ENCODE data around the gene RAB23.

Gene RAB23

DNA sequence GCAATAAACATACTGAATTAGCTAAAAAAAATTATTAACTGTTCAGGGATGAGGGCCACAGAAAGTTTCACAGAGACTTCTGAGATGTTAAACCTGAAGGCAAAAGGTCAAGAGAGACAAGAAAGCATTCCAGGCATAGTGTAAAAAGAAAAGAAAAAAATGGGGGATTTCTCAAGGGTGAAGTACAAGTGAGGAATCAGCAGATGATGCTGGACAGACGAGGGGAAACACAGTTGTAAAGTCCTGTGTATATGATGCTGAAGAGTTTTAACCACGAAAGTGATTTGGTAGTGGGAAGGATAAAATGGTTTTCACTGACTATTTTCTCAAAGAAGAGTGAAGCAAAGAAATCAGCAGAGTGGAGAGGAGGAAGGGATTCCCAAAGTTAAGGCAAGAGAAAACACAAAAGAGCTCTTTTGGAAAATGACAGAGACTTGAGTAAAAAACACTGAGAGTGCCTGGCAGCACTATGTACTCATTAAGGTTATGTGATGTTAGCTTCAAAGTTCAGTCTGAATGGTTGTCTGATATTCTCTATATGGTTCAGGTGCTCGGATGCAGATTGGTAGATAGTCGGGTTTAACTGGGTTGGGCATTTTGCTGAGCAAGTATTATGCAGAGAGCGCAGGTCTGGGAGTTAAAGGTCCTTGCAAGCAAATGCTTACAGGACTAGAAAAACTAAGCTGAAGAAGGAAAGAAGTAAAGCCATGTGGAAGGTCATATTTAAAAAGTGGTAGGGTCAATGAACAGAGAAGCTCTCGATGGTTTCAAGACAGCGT lies 16.4 kb downstream of the RAB23 start:
- no peak overlapping the region for H3K4me3 ChIP-seq (ENCODE audit: low read length)
- H3K27ac ChIP-seq (ENCODE audit: low read depth, low read length) = peak overlapping the region; percentile 40
- peaks cover 16% of the 10 kb centered on the region for H3K4me1 ChIP-seq (ENCODE audit: control insufficient read depth, insufficient read depth, low read length)
- peaks cover 3% of the 10 kb centered on the region for H3K36me3 ChIP-seq (ENCODE audit: control insufficient read depth, insufficient read depth, low read length)
- H3K9ac ChIP-seq (ENCODE audit: low read length) = no peak overlapping the region
- no peaks in the 10 kb centered on the region for H3K27me3 ChIP-seq (ENCODE audit: control insufficient read depth, insufficient read depth, low read length)

GRCh38 chr6:57201718-57202117 lies 20.4 kb downstream of the RAB23 start:
- Histone ChIP-seq H3K27ac (ENCODE audit: low read depth, low read length) (no peak overlapping the region), H3K27me3 (ENCODE audit: control insufficient read depth, insufficient read depth, low read length) (no peaks in the 10 kb centered on the region), H3K4me1 (ENCODE audit: control insufficient read depth, insufficient read depth, low read length) (peaks cover 15% of the 10 kb centered on the region), H3K4me3 (ENCODE audit: low read length) (no peak overlapping the region), H3K36me3 (ENCODE audit: control insufficient read depth, insufficient read depth, low read length) (peaks cover 3% of the 10 kb centered on the region), H3K9ac (ENCODE audit: low read length) (no peak overlapping the region)

DNA sequence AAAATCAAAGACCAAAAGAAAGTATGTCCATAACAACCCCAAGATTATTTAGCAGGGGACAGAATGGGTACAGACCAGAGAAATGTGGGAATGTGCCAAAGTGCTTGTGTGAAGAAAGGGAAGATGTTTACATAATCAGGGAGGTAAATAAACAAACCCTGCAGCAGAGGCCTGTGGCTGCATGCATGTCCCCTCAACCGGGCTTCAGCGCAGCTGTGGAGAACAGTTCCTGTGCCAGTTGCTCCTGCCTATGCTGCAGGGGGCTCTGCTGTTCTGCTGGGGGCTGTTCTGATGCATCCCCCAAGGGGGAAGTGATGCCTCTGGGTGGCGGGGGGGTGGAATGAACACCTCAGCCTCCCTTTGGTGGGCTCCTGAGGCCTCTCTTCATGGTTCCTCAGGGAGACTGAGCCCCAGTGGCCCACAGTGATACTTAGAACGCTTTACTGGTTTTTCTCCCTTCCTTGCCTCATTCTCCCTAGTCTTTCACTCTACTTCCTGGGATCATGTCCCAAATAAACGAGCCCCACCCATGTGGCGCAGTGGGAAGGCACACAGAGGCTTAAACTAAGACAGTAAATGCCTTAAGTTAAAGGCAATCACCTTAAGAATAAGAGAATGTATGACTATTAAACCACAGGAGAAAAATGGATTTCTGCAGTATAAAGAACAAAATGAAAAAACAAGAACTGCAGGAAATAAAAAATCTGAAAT lies 23.0 kb downstream of the RAB23 start:
- Histone ChIP-seq H3K4me3 (ENCODE audit: low read length) (no peak overlapping the region), H3K36me3 (ENCODE audit: control insufficient read depth, insufficient read depth, low read length) (no peaks in the 10 kb centered on the region), H3K27me3 (ENCODE audit: control insufficient read depth, insufficient read depth, low read length) (no peaks in the 10 kb centered on the region), H3K4me1 (ENCODE audit: control insufficient read depth, insufficient read depth, low read length) (peaks cover 8% of the 10 kb centered on the region), H3K27ac (ENCODE audit: low read depth, low read length) (peak overlapping the region; percentile 42), H3K9ac (ENCODE audit: low read length) (no peak overlapping the region)

GRCh38 chr6:57195457-57195856 lies 26.6 kb downstream of the RAB23 start:
- Histone ChIP-seq H3K36me3 (ENCODE audit: control insufficient read depth, insufficient read depth, low read length) (peaks cover 6% of the 10 kb centered on the region), H3K27me3 (ENCODE audit: control insufficient read depth, insufficient read depth, low read length) (no peaks in the 10 kb centered on the region), H3K4me1 (ENCODE audit: control insufficient read depth, insufficient read depth, low read length) (peaks cover 19% of the 10 kb centered on the region), H3K27ac (ENCODE audit: low read depth, low read length) (no peak overlapping the region), H3K4me3 (ENCODE audit: low read length) (no peak overlapping the region), H3K9ac (ENCODE audit: low read length) (no peak overlapping the region)

DNA sequence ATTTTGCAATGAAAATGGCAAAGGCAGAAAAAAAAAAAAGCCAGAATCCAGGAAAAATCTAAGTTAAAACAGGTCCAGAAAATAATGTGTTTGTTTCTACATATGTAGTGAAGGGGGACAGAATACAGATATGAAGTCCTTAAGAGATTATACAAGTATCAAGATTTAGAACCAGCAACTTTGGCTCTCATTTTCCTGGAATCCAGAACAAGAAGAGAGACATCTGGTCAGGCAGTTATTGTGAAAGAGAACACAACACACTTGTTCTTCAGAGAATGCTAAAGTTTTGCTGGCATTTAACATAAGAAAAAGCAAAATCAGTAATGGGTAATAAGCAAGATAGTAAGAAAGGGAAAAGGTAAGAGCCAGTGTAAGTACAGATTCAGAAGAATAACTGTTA lies 28.9 kb downstream of the RAB23 start:
- Histone ChIP-seq H3K4me3 (ENCODE audit: low read length) (no peak overlapping the region), H3K36me3 (ENCODE audit: control insufficient read depth, insufficient read depth, low read length) (peaks cover 6% of the 10 kb centered on the region), H3K27ac (ENCODE audit: low read depth, low read length) (peak overlapping the region; percentile 53), H3K9ac (ENCODE audit: low read length) (no peak overlapping the region), H3K4me1 (ENCODE audit: control insufficient read depth, insufficient read depth, low read length) (peaks cover 11% of the 10 kb centered on the region), H3K27me3 (ENCODE audit: control insufficient read depth, insufficient read depth, low read length) (no peaks in the 10 kb centered on the region)

DNA sequence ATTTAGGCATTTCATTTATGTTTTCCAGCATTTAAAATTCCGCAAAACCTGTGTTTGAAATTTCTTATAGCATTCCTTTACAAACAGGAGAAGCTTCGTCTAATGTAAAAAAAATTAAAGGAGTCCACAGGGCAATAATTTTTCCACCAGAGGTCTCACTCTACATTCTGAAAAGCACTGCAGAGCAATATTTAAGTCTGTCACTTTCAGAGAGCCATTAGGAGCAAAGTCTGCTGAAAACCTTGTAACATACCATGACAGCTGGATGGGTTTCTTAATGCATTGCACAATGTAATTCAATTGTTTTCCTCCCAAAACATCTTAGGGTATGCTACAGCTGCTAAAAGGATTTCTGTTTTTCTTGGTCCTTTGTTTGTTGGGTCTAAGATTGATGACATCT lies 32.0 kb downstream of the RAB23 start:
- peaks cover 6% of the 10 kb centered on the region for H3K36me3 ChIP-seq (ENCODE audit: control insufficient read depth, insufficient read depth, low read length)
- H3K9ac ChIP-seq (ENCODE audit: low read length) = no peak overlapping the region
- peaks cover 11% of the 10 kb centered on the region for H3K4me1 ChIP-seq (ENCODE audit: control insufficient read depth, insufficient read depth, low read length)
- no peak overlapping the region for H3K4me3 ChIP-seq (ENCODE audit: low read length)
- H3K27ac ChIP-seq (ENCODE audit: low read depth, low read length) = peak overlapping the region; percentile 17
- H3K27me3 ChIP-seq (ENCODE audit: control insufficient read depth, insufficient read depth, low read length) = no peaks in the 10 kb centered on the region

DNA sequence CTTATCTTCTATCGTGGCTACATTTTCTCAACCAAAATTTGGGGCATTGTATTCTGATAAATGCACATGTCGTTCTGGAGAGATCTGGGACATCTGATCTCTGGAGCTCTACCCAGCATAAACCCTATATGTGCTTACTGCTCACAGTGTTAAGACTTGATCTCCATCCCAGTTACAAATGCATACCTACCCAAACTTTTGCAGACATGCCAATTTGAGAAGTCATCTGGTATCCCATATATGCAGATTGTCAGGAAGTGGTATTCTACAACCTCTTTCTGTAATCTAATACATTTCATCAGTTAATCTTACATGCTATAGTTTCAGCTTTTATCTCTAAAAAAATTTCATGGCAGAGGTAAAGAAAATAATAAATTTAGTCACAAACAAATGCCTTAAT lies 38.8 kb downstream of the RAB23 start:
- Histone ChIP-seq H3K9ac (ENCODE audit: low read length) (no peak overlapping the region), H3K4me1 (ENCODE audit: control insufficient read depth, insufficient read depth, low read length) (peaks cover 18% of the 10 kb centered on the region), H3K4me3 (ENCODE audit: low read length) (no peak overlapping the region), H3K27ac (ENCODE audit: low read depth, low read length) (no peak overlapping the region), H3K36me3 (ENCODE audit: control insufficient read depth, insufficient read depth, low read length) (peaks cover 6% of the 10 kb centered on the region), H3K27me3 (ENCODE audit: control insufficient read depth, insufficient read depth, low read length) (no peaks in the 10 kb centered on the region)

DNA sequence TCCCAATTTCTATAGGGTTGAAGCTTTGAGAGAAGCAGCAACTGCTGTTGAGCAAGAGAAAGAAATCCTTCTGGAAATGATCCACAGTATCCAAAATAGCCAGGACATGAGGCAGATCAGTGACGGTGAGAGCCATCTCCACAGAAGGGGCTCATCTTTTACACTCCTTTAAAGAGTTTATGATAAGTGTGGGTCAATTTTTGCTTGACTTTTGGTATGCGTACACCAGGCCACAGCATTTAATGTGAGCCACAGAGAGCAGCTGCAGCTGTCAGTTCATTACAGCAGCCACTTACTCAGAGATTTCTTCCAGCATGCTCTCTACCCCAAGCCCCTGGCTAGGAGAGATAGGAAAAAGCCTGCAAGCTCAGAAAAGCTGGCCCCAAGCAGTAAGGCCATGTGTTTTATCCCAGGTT lies 40.1 kb downstream of the RAB23 start:
- peaks cover 28% of the 10 kb centered on the region for H3K4me1 ChIP-seq (ENCODE audit: control insufficient read depth, insufficient read depth, low read length)
- H3K27ac ChIP-seq (ENCODE audit: low read depth, low read length) = peak overlapping the region; percentile 53
- H3K4me3 ChIP-seq (ENCODE audit: low read length) = no peak overlapping the region
- no peaks in the 10 kb centered on the region for H3K27me3 ChIP-seq (ENCODE audit: control insufficient read depth, insufficient read depth, low read length)
- H3K36me3 ChIP-seq (ENCODE audit: control insufficient read depth, insufficient read depth, low read length) = peaks cover 6% of the 10 kb centered on the region
- H3K9ac ChIP-seq (ENCODE audit: low read length) = no peak overlapping the region

DNA sequence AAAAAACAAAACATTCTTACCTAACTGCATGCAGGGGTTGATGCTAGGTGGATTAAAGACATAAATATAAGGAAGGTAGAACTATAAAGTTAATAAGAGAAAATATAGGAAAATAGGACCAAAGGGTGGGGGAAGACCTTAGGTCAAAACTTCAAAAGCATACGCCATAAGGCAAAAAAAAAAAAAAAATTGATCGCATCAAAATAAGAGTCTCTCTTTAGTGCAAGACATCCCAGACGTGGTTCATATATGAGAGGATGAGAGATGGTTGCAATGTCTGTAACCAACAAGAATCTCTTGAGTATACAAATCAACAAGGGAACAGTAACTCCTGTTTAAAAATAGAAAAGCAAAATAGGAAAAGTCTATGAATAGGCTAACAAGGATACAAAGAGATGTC lies 41.5 kb downstream of the RAB23 start:
- Histone ChIP-seq H3K27ac (ENCODE audit: low read depth, low read length) (no peak overlapping the region), H3K36me3 (ENCODE audit: control insufficient read depth, insufficient read depth, low read length) (peaks cover 6% of the 10 kb centered on the region)

DNA sequence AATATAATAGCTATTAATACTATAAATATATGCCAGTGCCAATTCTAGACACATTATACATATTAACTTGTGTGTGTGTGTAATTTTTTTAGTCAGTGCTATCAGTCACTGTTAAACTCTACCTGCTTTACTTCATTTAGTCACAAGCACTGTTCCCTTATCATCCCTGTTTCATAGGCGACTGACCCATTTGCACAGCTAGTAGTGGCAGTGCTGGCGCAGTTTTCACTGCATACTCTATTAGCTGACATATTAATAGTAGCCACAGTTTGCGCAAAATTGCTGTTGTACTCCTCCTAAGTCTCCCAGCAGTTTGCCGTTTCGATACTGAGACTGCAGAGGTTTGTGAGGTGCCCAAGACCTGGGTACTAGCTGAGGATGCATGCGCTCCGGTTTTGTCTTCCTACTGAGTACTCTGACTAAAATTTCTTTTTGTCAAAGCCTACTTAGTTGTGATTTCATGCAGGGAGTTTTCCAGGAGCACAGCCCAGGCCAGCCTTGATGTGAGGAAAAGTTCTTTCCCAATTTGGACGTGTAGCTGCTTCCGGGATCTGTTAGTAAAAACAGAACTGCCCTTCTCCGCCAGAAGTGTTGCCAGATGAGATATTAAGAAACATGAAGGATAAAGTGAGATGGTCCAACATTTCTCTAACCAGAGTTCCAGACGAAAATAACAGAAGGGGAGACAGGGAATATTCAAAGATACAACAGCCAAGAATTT lies 44.4 kb downstream of the RAB23 start:
- no peak overlapping the region for H3K9ac ChIP-seq (ENCODE audit: low read length)
- peak overlapping the region; percentile 5 for H3K4me3 ChIP-seq (ENCODE audit: low read length)
- H3K4me1 ChIP-seq (ENCODE audit: control insufficient read depth, insufficient read depth, low read length) = peaks cover 48% of the 10 kb centered on the region
- H3K36me3 ChIP-seq (ENCODE audit: control insufficient read depth, insufficient read depth, low read length) = peaks cover 3% of the 10 kb centered on the region
- no peaks in the 10 kb centered on the region for H3K27me3 ChIP-seq (ENCODE audit: control insufficient read depth, insufficient read depth, low read length)
- peak overlapping the region; percentile 96 for H3K27ac ChIP-seq (ENCODE audit: low read depth, low read length)

More for the DNA sequence above, 41.5 kb downstream of the RAB23 start:
- peaks cover 42% of the 10 kb centered on the region for H3K4me1 ChIP-seq (ENCODE audit: control insufficient read depth, insufficient read depth, low read length)
- H3K4me3 ChIP-seq (ENCODE audit: low read length) = no peak overlapping the region
- H3K27me3 ChIP-seq (ENCODE audit: control insufficient read depth, insufficient read depth, low read length) = no peaks in the 10 kb centered on the region
- H3K9ac ChIP-seq (ENCODE audit: low read length) = no peak overlapping the region

GRCh38 chr6:57174511-57174907 lies 47.6 kb downstream of the RAB23 start:
- Histone ChIP-seq H3K27me3 (ENCODE audit: control insufficient read depth, insufficient read depth, low read length) (no peaks in the 10 kb centered on the region), H3K27ac (ENCODE audit: low read depth, low read length) (peak overlapping the region; percentile 96), H3K36me3 (ENCODE audit: control insufficient read depth, insufficient read depth, low read length) (no peaks in the 10 kb centered on the region), H3K4me1 (ENCODE audit: control insufficient read depth, insufficient read depth, low read length) (peaks cover 44% of the 10 kb centered on the region), H3K4me3 (ENCODE audit: low read length) (peak overlapping the region; percentile 81), H3K9ac (ENCODE audit: low read length) (no peak overlapping the region)

GRCh38 chr6:57173886-57174510 lies 48.1 kb downstream of the RAB23 start:
- Histone ChIP-seq H3K36me3 (ENCODE audit: control insufficient read depth, insufficient read depth, low read length) (no peaks in the 10 kb centered on the region), H3K4me3 (ENCODE audit: low read length) (peak overlapping the region; percentile 81), H3K27ac (ENCODE audit: low read depth, low read length) (peak overlapping the region; percentile 96), H3K9ac (ENCODE audit: low read length) (peak overlapping the region; percentile 21), H3K27me3 (ENCODE audit: control insufficient read depth, insufficient read depth, low read length) (no peaks in the 10 kb centered on the region), H3K4me1 (ENCODE audit: control insufficient read depth, insufficient read depth, low read length) (peaks cover 39% of the 10 kb centered on the region)

Measured in rectal smooth muscle tissue (tissue), 1 donor.